ENCODE results near the gene L3MBTL4.

GRCh38 chr18:6204476-6204875, 210.2 kb downstream of the L3MBTL4 start:
- TF ChIP-seq CTCF (IDR thresholded peaks at IDR 0.05), result no peak
- no peak for TF ChIP-seq POLR2A (IDR thresholded peaks at IDR 0.05)

All from sigmoid colon (tissue), 3 donors.